ENCODE measurements around the gene CTNNA3. TPM values are rescaled to one million over a fixed set of nuclear protein-coding genes. Genes with fewer than 3 reads are reported as not detected.

Gene CTNNA3
- total and polyA plus RNA-seq, 7 donors = 0.85 to 66.2 (median 28.1) TPM

GRCh38 chr10:67506757-67507091 is 189.3 kb downstream of the CTNNA3 start:
- Histone ChIP-seq H3K9me3 (peaks cover 5% of the 10 kb centered on the region), H3K36me3 (ENCODE audit: insufficient read depth in 1 of 2, low read depth in 1 of 2) (no peaks in the 10 kb centered on the region), H3K4me1 (peaks cover 15% of the 10 kb centered on the region), H3K27ac (no peak overlapping the region), H3K27me3 (ENCODE audit: insufficient read depth in 3 of 3, low read length in 2 of 3) (no peaks in the 10 kb centered on the region), H3K4me3 (no peak overlapping the region)
- ATAC-seq (no peak), DNase-seq (no peak)
- TF ChIP-seq CTCF (IDR thresholded peaks at IDR 0.05) = no peak
- intact Hi-C loops (cut with DNase I) = no loop called here

GRCh38 chr10:67506083-67506756 is 189.8 kb downstream of the CTNNA3 start:
- Histone ChIP-seq H3K27ac (no peak overlapping the region), H3K36me3 (ENCODE audit: insufficient read depth in 1 of 2, low read depth in 1 of 2) (no peaks in the 10 kb centered on the region), H3K4me3 (no peak overlapping the region), H3K4me1 (peaks cover 15% of the 10 kb centered on the region), H3K27me3 (ENCODE audit: insufficient read depth in 3 of 3, low read length in 2 of 3) (no peaks in the 10 kb centered on the region), H3K9me3 (peaks cover 5% of the 10 kb centered on the region)
- TF ChIP-seq CTCF (IDR thresholded peaks at IDR 0.05) = no peak
- WGBS, 3 donors = 61 to 72% (median 62%) methylated on average over 2 of the region's 2 CpGs
- DNase-seq = no peak
- intact Hi-C loops (cut with DNase I) = no loop called here
- peak in 2 of 4 donors; percentile 39 to 64 for ATAC-seq

- H3K36me3 ChIP-seq (ENCODE audit: insufficient read depth in 1 of 2, low read depth in 1 of 2) = no peaks in the 10 kb centered on the region
- H3K4me3 ChIP-seq = no peak overlapping the region
- no peak for DNase-seq
- no peaks in the 10 kb centered on the region for H3K27me3 ChIP-seq (ENCODE audit: insufficient read depth in 3 of 3, low read length in 2 of 3)
- H3K9me3 ChIP-seq = no peaks in the 10 kb centered on the region
- no peak overlapping the region for H3K27ac ChIP-seq
- intact Hi-C loops (cut with DNase I) = no loop called here
- no peaks in the 10 kb centered on the region for H3K4me1 ChIP-seq
- no peak for ATAC-seq
- no peak for TF ChIP-seq CTCF (IDR thresholded peaks at IDR 0.05)
- WGBS, 3 donors = 62 to 80% (median 75%) methylated on average over 2 of the region's 2 CpGs
These were observed 203.5 kb downstream of the CTNNA3 start for GRCh38 chr10:67492317-67493019.

- H3K27ac ChIP-seq = no peak overlapping the region
- H3K27me3 ChIP-seq (ENCODE audit: insufficient read depth in 3 of 3, low read length in 2 of 3) = no peaks in the 10 kb centered on the region
- H3K9me3 ChIP-seq = peaks cover 5% of the 10 kb centered on the region
- WGBS, 3 donors = 84 to 91% (median 89%) methylated on average over 6 of the region's 6 CpGs
- H3K4me3 ChIP-seq = no peak overlapping the region
- H3K36me3 ChIP-seq (ENCODE audit: insufficient read depth in 1 of 2, low read depth in 1 of 2) = no peaks in the 10 kb centered on the region
- TF ChIP-seq CTCF (IDR thresholded peaks at IDR 0.05) = no peak
- no peak for ATAC-seq
- intact Hi-C loops (cut with DNase I) = no loop called here
- no peaks in the 10 kb centered on the region for H3K4me1 ChIP-seq
- no peak for DNase-seq
These were observed 207.9 kb downstream of the CTNNA3 start for GRCh38 chr10:67487906-67488619.

Data from psoas muscle (tissue), 8 donors.